T-helper 2 cell (primary cell): Measurements from ENCODE around the gene POU1F1.
"Not testable (repeated sequence)": the region's sequence is repeated elsewhere in the genome, so short reads cannot be mapped to it uniquely, and the experiment has no call there.

ENCODE experiments used
- DNase-seq, 5 experiments: peaks; one replicate each; pipeline versions ENCODE4 v3.0.0 to v3.0.0-alpha.2; 2012 to 2022

POU1F1 gene

GRCh38 chr3:87250009-87250408 lies 26.4 kb downstream of the POU1F1 start:
- no peak for DNase-seq

- DNase-seq: no peak
These were observed 27.6 kb downstream of the POU1F1 start for GRCh38 chr3:87248831-87249230.

- not testable (repeated sequence) for DNase-seq
These were observed 28.2 kb downstream of the POU1F1 start for GRCh38 chr3:87248231-87248630.

GRCh38 chr3:87247430-87247773 lies 29.0 kb downstream of the POU1F1 start:
- DNase-seq: no peak

GRCh38 chr3:87246662-87247429 lies 29.5 kb downstream of the POU1F1 start:
- no peak for DNase-seq

GRCh38 chr3:87236093-87236492 lies 40.3 kb downstream of the POU1F1 start:
- DNase-seq: no peak

- DNase-seq: no peak
These were observed 42.6 kb downstream of the POU1F1 start for GRCh38 chr3:87233805-87234204.

GRCh38 chr3:87229113-87229512 lies 47.3 kb downstream of the POU1F1 start:
- DNase-seq: no peak

- no peak for DNase-seq
These were observed 48.1 kb downstream of the POU1F1 start for GRCh38 chr3:87228316-87228715.

GRCh38 chr3:87227835-87228144 lies 48.6 kb downstream of the POU1F1 start:
- no peak for DNase-seq

- DNase-seq: peak; percentile 83 to 93 (median 89)
These were observed 49.1 kb downstream of the POU1F1 start, which contains the start of gene CHMP2B for GRCh38 chr3:87227104-87227834. TSS of gene CHMP2B (plus strand) at chr3:87227309. CDS start at chr3:87227523, 214 bp downstream.

- DNase-seq: no peak
These were observed 50.7 kb downstream of the POU1F1 start for GRCh38 chr3:87225659-87226058.

GRCh38 chr3:87219611-87220010 lies 56.8 kb downstream of the POU1F1 start:
- DNase-seq: no peak

GRCh38 chr3:87218560-87218959 lies 57.8 kb downstream of the POU1F1 start:
- no peak for DNase-seq
